GM23338 (cell line): ENCODE measurements around the gene DPP9.

Source experiments
- CREB1 ChIP-seq: fragments of 250-450 bp; sonication (Bioruptor Pico); IDR thresholded peaks from 2 replicates; pipeline ENCODE4 v1.5.0; 2020; ENCODE audit warnings: low read depth, mild to moderate bottlenecking, moderate library complexity
- CTCF ChIP-seq, 2 experiments: fragments of 200-600 bp in 1 of 2; sonication (generic) in 1 of 2; conservative IDR thresholded peaks; 2 replicates each; pipeline versions ENCODE4 v1.5.1 to v1.6.1; 2016 to 2017; ENCODE audit warnings: antibody characterized with exemption in 2 of 2, low read depth in 2 of 2, mild to moderate bottlenecking in 2 of 2, moderate library complexity in 1 of 2
- EZH2 ChIP-seq: fragments of 200-600 bp; sonication (generic); IDR thresholded peaks from one replicate; pipeline ENCODE4 v1.8.0; 2017; ENCODE audit warnings: antibody characterized with exemption, mild to moderate bottlenecking, low read depth; ENCODE audit not compliant: unreplicated experiment
- EZH2phosphoT487 ChIP-seq: fragments of 200-600 bp; sonication (generic); IDR thresholded peaks from one replicate; pipeline ENCODE4 v1.8.1; 2018; ENCODE audit warnings: antibody characterized with exemption; ENCODE audit not compliant: unreplicated experiment
- JUNB ChIP-seq: IDR thresholded peaks from one replicate; pipeline ENCODE4 v1.6.1; 2016; ENCODE audit warnings: antibody characterized with exemption; ENCODE audit not compliant: unreplicated experiment
- NANOG ChIP-seq: IDR thresholded peaks from 2 replicates; pipeline ENCODE4 v1.6.1; 2016; ENCODE audit warnings: antibody characterized with exemption, borderline replicate concordance
- POLR2AphosphoS5 ChIP-seq: IDR thresholded peaks from 2 replicates; pipeline ENCODE4 v1.6.1; 2016; ENCODE audit warnings: antibody characterized with exemption, low read depth
- STAT1 ChIP-seq: IDR thresholded peaks from one replicate; pipeline ENCODE4 v1.6.1; 2016; ENCODE audit warnings: antibody characterized with exemption; ENCODE audit not compliant: unreplicated experiment
- ZNF114 ChIP-seq: fragments of 250-450 bp; sonication (Bioruptor Pico); IDR thresholded peaks from 2 replicates; pipeline ENCODE4 v1.5.0; 2020; ENCODE audit warnings: mild to moderate bottlenecking, moderate library complexity
- ZNF331 ChIP-seq: fragments of 250-450 bp; sonication (Bioruptor Pico); IDR thresholded peaks from 2 replicates; pipeline ENCODE4 v1.5.0; 2020; ENCODE audit warnings: low read depth, mild to moderate bottlenecking, moderate library complexity
- TF ChIP-seq, protein P1 (sequence below): IDR thresholded peaks from one replicate; pipeline ENCODE4 v1.6.1; 2018; ENCODE audit warnings: antibody characterized with exemption; ENCODE audit not compliant: unreplicated experiment
- TF ChIP-seq, protein P2 (sequence below): IDR thresholded peaks from 2 replicates; pipeline ENCODE4 v1.6.1; 2016; ENCODE audit warnings: antibody characterized with exemption
- TF ChIP-seq, protein P3 (sequence below): fragments of 250-450 bp; sonication (Bioruptor Pico); IDR thresholded peaks from 2 replicates; pipeline ENCODE4 v1.5.0; 2020; ENCODE audit warnings: mild to moderate bottlenecking, moderate library complexity

- TF ChIP-seq EZH2 (no peak), CTCF (conservative IDR thresholded peaks at IDR 0.05; ENCODE audit: low read depth in 2 of 2) (no peak), CREB1 (CRISPR knock-in tag) (no peak), EZH2phosphoT487 (no peak), POLR2AphosphoS5 (no peak), JUNB (no peak), ZNF114 (no peak), STAT1 (no peak), NANOG (no peak), ZNF331 (CRISPR knock-in tag) (no peak)
- TF ChIP-seq, protein P1, sequence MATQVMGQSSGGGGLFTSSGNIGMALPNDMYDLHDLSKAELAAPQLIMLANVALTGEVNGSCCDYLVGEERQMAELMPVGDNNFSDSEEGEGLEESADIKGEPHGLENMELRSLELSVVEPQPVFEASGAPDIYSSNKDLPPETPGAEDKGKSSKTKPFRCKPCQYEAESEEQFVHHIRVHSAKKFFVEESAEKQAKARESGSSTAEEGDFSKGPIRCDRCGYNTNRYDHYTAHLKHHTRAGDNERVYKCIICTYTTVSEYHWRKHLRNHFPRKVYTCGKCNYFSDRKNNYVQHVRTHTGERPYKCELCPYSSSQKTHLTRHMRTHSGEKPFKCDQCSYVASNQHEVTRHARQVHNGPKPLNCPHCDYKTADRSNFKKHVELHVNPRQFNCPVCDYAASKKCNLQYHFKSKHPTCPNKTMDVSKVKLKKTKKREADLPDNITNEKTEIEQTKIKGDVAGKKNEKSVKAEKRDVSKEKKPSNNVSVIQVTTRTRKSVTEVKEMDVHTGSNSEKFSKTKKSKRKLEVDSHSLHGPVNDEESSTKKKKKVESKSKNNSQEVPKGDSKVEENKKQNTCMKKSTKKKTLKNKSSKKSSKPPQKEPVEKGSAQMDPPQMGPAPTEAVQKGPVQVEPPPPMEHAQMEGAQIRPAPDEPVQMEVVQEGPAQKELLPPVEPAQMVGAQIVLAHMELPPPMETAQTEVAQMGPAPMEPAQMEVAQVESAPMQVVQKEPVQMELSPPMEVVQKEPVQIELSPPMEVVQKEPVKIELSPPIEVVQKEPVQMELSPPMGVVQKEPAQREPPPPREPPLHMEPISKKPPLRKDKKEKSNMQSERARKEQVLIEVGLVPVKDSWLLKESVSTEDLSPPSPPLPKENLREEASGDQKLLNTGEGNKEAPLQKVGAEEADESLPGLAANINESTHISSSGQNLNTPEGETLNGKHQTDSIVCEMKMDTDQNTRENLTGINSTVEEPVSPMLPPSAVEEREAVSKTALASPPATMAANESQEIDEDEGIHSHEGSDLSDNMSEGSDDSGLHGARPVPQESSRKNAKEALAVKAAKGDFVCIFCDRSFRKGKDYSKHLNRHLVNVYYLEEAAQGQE, result no peak
- TF ChIP-seq, protein P2, sequence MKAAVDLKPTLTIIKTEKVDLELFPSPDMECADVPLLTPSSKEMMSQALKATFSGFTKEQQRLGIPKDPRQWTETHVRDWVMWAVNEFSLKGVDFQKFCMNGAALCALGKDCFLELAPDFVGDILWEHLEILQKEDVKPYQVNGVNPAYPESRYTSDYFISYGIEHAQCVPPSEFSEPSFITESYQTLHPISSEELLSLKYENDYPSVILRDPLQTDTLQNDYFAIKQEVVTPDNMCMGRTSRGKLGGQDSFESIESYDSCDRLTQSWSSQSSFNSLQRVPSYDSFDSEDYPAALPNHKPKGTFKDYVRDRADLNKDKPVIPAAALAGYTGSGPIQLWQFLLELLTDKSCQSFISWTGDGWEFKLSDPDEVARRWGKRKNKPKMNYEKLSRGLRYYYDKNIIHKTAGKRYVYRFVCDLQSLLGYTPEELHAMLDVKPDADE, result no peak
- TF ChIP-seq, protein P3, sequence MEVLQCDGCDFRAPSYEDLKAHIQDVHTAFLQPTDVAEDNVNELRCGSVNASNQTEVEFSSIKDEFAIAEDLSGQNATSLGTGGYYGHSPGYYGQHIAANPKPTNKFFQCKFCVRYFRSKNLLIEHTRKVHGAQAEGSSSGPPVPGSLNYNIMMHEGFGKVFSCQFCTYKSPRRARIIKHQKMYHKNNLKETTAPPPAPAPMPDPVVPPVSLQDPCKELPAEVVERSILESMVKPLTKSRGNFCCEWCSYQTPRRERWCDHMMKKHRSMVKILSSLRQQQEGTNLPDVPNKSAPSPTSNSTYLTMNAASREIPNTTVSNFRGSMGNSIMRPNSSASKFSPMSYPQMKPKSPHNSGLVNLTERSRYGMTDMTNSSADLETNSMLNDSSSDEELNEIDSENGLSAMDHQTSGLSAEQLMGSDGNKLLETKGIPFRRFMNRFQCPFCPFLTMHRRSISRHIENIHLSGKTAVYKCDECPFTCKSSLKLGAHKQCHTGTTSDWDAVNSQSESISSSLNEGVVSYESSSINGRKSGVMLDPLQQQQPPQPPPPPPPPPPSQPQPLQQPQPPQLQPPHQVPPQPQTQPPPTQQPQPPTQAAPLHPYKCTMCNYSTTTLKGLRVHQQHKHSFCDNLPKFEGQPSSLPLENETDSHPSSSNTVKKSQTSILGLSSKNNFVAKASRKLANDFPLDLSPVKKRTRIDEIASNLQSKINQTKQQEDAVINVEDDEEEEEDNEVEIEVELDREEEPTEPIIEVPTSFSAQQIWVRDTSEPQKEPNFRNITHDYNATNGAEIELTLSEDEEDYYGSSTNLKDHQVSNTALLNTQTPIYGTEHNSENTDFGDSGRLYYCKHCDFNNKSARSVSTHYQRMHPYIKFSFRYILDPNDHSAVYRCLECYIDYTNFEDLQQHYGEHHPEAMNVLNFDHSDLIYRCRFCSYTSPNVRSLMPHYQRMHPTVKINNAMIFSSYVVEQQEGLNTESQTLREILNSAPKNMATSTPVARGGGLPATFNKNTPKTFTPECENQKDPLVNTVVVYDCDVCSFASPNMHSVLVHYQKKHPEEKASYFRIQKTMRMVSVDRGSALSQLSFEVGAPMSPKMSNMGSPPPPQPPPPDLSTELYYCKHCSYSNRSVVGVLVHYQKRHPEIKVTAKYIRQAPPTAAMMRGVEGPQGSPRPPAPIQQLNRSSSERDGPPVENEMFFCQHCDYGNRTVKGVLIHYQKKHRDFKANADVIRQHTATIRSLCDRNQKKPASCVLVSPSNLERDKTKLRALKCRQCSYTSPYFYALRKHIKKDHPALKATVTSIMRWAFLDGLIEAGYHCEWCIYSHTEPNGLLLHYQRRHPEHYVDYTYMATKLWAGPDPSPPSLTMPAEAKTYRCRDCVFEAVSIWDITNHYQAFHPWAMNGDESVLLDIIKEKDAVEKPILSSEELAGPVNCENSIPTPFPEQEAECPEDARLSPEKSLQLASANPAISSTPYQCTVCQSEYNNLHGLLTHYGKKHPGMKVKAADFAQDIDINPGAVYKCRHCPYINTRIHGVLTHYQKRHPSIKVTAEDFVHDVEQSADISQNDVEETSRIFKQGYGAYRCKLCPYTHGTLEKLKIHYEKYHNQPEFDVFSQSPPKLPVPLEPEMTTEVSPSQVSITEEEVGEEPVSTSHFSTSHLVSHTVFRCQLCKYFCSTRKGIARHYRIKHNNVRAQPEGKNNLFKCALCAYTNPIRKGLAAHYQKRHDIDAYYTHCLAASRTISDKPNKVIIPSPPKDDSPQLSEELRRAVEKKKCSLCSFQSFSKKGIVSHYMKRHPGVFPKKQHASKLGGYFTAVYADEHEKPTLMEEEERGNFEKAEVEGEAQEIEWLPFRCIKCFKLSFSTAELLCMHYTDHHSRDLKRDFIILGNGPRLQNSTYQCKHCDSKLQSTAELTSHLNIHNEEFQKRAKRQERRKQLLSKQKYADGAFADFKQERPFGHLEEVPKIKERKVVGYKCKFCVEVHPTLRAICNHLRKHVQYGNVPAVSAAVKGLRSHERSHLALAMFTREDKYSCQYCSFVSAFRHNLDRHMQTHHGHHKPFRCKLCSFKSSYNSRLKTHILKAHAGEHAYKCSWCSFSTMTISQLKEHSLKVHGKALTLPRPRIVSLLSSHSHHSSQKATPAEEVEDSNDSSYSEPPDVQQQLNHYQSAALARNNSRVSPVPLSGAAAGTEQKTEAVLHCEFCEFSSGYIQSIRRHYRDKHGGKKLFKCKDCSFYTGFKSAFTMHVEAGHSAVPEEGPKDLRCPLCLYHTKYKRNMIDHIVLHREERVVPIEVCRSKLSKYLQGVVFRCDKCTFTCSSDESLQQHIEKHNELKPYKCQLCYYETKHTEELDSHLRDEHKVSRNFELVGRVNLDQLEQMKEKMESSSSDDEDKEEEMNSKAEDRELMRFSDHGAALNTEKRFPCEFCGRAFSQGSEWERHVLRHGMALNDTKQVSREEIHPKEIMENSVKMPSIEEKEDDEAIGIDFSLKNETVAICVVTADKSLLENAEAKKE (CRISPR knock-in tag), result no peak
Observed at GRCh38 chr19:4650159-4650558, 73.5 kb downstream of the DPP9 start.
